GM12878 (cell line): ENCODE data around the gene SRC. TPM values are rescaled to one million over a fixed set of nuclear protein-coding genes. Genes with fewer than 3 reads are reported as not detected.

Experiments used
- ASH2L ChIP-seq: fragments of 300-600, 200-600 bp; sonication (generic); IDR thresholded peaks from 2 replicates; pipeline ENCODE4 v1.6.1; 2017; ENCODE audit warnings: low read depth, mild to moderate bottlenecking, borderline replicate concordance
- CUX1 ChIP-seq: IDR thresholded peaks from 2 replicates; pipeline ENCODE4 v1.6.1; 2012; ENCODE audit warnings: improper control_type of control experiment, low read depth, low read length; ENCODE audit not compliant: insufficient replicate concordance
- MLLT1 ChIP-seq: fragments of 450-650 bp; IDR thresholded peaks from 2 replicates; pipeline ENCODE4 v1.6.1; 2016; ENCODE audit warnings: mild to moderate bottlenecking
- NFXL1 ChIP-seq: fragments of 450-650 bp; IDR thresholded peaks from 2 replicates; pipeline ENCODE4 v1.6.1; 2017; ENCODE audit warnings: antibody characterized with exemption, mild to moderate bottlenecking, borderline replicate concordance
- NR2F1 ChIP-seq: fragments of 450-650 bp; conservative IDR thresholded peaks from 2 replicates; pipeline ENCODE4 v1.6.1; 2017; ENCODE audit warnings: mild to moderate bottlenecking
- USF1 ChIP-seq: IDR thresholded peaks from 2 replicates; pipeline ENCODE4 v1.6.1; 2011; ENCODE audit warnings: borderline replicate concordance, low read depth, mild to moderate bottlenecking, moderate library complexity, mixed read lengths, low read length; ENCODE audit not compliant: insufficient read depth; ENCODE audit errors: extremely low read length
- polyA plus RNA-seq, 11 experiments: library from polyadenylated mRNA; depleted of rRNA in 4 of 11; unstranded in 6 of 11; stranded (reverse) in 5 of 11; fragments of >200 nt; fragmentation: Nextera tagmentation in 4 of 11; fragmentation: Illumina TruSeq in 1 of 11; extraction: Ambion mirVana in 4 of 11; extraction: Trizol in 1 of 11; gene quantifications; 1 replicate in 1 of 11; 2 replicates in 10 of 11; pipeline versions ENCODE4 v1.2.1 to v1.2.3, GENCODE V29; 2011 to 2016; ENCODE audit warnings: inconsistent platforms in 2 of 11, missing spikeins in 2 of 11, low read depth in 1 of 11
- total RNA-seq, 4 experiments: library from RNA; depleted of rRNA in 3 of 4; stranded (reverse); fragments of >200 nt in 3 of 4; fragmentation: Illumina TruSeq in 1 of 4; extraction: Trizol in 1 of 4; gene quantifications; 2 replicates each; pipeline versions ENCODE4 v1.2.1 to v1.2.3, GENCODE V29; 2013 to 2021

The SRC gene
- total and polyA plus RNA-seq, 10 of the 15 experiments (the other 5 are each of a cell fraction or from before 2014, with no cell fraction given), result 0.60 to 71.3 (median 27.2) TPM

GRCh38 chr20:37347891-37348791 lies 2.2 kb downstream of the SRC start (continued):
- TF ChIP-seq ASH2L (no peak), NFXL1 (no peak), MLLT1 (no peak), USF1 (no peak), CUX1 (no peak), NR2F1 (0 out of 2 replicates have a peak, but pooled peaks have one; percentile 20)
